ENCODE measurements around the gene SENP6.

GRCh38 chr6:75757295-75757694 is 155.6 kb downstream of the SENP6 start:
- no peak for TF ChIP-seq POLR2AphosphoS5 (IDR thresholded peaks at IDR 0.05)
- no peak for TF ChIP-seq CTCF (IDR thresholded peaks at IDR 0.05)

All from sigmoid colon (tissue), 4 donors.